ENCODE measurements around the gene CPLX1.

CPLX1 gene

DNA sequence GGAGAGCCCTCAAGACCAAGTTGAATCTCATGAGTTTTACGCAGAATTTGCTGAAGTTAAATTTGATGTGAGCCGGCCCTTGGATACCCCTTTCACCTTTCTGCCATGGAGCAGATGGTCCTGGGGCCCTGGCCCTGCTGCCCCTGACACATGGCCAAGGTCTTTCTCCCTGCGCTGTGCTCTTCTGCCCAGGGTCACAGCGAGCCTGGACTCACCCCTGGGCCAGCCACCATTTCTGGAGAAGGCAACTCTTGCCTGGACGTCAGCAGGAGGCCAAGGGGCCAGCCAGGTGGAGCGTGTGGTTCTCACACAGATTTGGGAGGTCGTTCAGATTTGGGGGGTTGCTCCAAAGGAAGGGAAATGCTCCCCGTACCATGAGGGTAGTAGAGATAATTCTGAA is 90.3 kb downstream of the CPLX1 start:
- no peak for TF ChIP-seq RAD21 (IDR thresholded peaks at IDR 0.05; ENCODE audit: low read depth)
- TF ChIP-seq EGR1 (IDR thresholded peaks at IDR 0.05), result no peak
- TF ChIP-seq, protein P1, sequence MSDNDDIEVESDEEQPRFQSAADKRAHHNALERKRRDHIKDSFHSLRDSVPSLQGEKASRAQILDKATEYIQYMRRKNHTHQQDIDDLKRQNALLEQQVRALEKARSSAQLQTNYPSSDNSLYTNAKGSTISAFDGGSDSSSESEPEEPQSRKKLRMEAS (IDR thresholded peaks at IDR 0.05), result no peak
- TF ChIP-seq TEAD4 (IDR thresholded peaks at IDR 0.05), result no peak
- no peak for TF ChIP-seq YY1 (IDR thresholded peaks at IDR 0.05; ENCODE audit: low read depth)
- TF ChIP-seq ZBTB7A (IDR thresholded peaks at IDR 0.05; ENCODE audit: low read depth), result no peak
- TF ChIP-seq, protein P2, sequence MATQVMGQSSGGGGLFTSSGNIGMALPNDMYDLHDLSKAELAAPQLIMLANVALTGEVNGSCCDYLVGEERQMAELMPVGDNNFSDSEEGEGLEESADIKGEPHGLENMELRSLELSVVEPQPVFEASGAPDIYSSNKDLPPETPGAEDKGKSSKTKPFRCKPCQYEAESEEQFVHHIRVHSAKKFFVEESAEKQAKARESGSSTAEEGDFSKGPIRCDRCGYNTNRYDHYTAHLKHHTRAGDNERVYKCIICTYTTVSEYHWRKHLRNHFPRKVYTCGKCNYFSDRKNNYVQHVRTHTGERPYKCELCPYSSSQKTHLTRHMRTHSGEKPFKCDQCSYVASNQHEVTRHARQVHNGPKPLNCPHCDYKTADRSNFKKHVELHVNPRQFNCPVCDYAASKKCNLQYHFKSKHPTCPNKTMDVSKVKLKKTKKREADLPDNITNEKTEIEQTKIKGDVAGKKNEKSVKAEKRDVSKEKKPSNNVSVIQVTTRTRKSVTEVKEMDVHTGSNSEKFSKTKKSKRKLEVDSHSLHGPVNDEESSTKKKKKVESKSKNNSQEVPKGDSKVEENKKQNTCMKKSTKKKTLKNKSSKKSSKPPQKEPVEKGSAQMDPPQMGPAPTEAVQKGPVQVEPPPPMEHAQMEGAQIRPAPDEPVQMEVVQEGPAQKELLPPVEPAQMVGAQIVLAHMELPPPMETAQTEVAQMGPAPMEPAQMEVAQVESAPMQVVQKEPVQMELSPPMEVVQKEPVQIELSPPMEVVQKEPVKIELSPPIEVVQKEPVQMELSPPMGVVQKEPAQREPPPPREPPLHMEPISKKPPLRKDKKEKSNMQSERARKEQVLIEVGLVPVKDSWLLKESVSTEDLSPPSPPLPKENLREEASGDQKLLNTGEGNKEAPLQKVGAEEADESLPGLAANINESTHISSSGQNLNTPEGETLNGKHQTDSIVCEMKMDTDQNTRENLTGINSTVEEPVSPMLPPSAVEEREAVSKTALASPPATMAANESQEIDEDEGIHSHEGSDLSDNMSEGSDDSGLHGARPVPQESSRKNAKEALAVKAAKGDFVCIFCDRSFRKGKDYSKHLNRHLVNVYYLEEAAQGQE (IDR thresholded peaks at IDR 0.05; ENCODE audit: low read depth), result no peak
- TF ChIP-seq FOXM1 (IDR thresholded peaks at IDR 0.05; ENCODE audit: borderline replicate concordance, low read depth), result no peak
- no peak for TF ChIP-seq NFIC (IDR thresholded peaks at IDR 0.05)
- TF ChIP-seq TAF1 (IDR thresholded peaks at IDR 0.05; ENCODE audit: low read depth), result no peak
- TF ChIP-seq CREB1 (IDR thresholded peaks at IDR 0.05; ENCODE audit: low read depth), result no peak
- TF ChIP-seq EP300 (IDR thresholded peaks at IDR 0.05; ENCODE audit: borderline replicate concordance), result no peak
- TF ChIP-seq, protein P3, sequence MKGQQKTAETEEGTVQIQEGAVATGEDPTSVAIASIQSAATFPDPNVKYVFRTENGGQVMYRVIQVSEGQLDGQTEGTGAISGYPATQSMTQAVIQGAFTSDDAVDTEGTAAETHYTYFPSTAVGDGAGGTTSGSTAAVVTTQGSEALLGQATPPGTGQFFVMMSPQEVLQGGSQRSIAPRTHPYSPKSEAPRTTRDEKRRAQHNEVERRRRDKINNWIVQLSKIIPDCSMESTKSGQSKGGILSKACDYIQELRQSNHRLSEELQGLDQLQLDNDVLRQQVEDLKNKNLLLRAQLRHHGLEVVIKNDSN (IDR thresholded peaks at IDR 0.05), result no peak
- TF ChIP-seq CEBPB (IDR thresholded peaks at IDR 0.05), result no peak

Measured in Ishikawa (cell line).